Small intestine (tissue), 16 donors: ENCODE results near the gene GMPR2. TPM values are rescaled to one million over a fixed set of nuclear protein-coding genes. Genes with fewer than 3 reads are reported as not detected.

Source experiments
- DNase-seq, 2 donors: peaks; one replicate each; pipeline versions ENCODE4 v3.0.0 to v3.0.0-alpha.2; 2013
- FAIRE-seq: peaks from 2 replicates; lab custom pipeline; 2012; peaks lifted over from hg19 to GRCh38; lab: Jason Lieb, UNC
- H3K27ac ChIP-seq, 3 donors: one replicate each; pipeline ENCODE4 v1.5.1; 2013; ENCODE audit warnings: low read length in 2 of 3, mild to moderate bottlenecking in 2 of 3, control low read depth in 1 of 3, inconsistent platforms in 1 of 3, low read depth in 1 of 3, moderate library complexity in 1 of 3
- H3K27me3 ChIP-seq, 3 donors: one replicate each; pipeline ENCODE4 v1.6.1; 2013; ENCODE audit warnings: low read length in 3 of 3, inconsistent platforms in 1 of 3; ENCODE audit not compliant: control insufficient read depth in 3 of 3, insufficient read depth in 3 of 3
- H3K36me3 ChIP-seq, 3 donors: one replicate each; pipeline ENCODE4 v1.6.1; 2013; ENCODE audit warnings: low read length in 3 of 3, inconsistent platforms in 1 of 3, low read depth in 1 of 3, mild to moderate bottlenecking in 1 of 3, moderate library complexity in 1 of 3; ENCODE audit not compliant: control insufficient read depth in 3 of 3, insufficient read depth in 2 of 3
- H3K4me1 ChIP-seq, 3 donors: one replicate each; pipeline ENCODE4 v1.6.1; 2013; ENCODE audit warnings: low read length in 2 of 3, inconsistent platforms in 1 of 3, low read depth in 1 of 3, mild to moderate bottlenecking in 1 of 3, moderate library complexity in 1 of 3; ENCODE audit not compliant: control insufficient read depth in 3 of 3, insufficient read depth in 2 of 3
- H3K4me3 ChIP-seq, 3 donors: one replicate each; pipeline ENCODE4 v1.5.1; 2013; ENCODE audit warnings: low read length in 3 of 3, control low read depth in 1 of 3, inconsistent platforms in 1 of 3, low read depth in 1 of 3, mild to moderate bottlenecking in 1 of 3, moderate library complexity in 1 of 3
- H3K9me3 ChIP-seq, 2 donors: one replicate each; pipeline ENCODE4 v1.6.1; 2013; ENCODE audit warnings: low read depth in 1 of 2, low read length in 1 of 2; ENCODE audit not compliant: control insufficient read depth in 2 of 2, insufficient read depth in 1 of 2
- WGBS, 3 donors: extraction: QIAGEN DNeasy Blood & Tissue Kit; methylation state at CpG; one replicate each; pipeline ENCODE4 v1.1.7; 2013; 5-methylcytosine and 5-hydroxymethylcytosine counted together
- long read RNA-seq, 10 donors: transcript quantifications; one replicate each; lab custom pipeline, GENCODE V29; 2026
- polyA plus RNA-seq, 4 donors: library from polyadenylated mRNA; stranded (reverse) in 3 of 4; unstranded in 1 of 4; fragments of 200-250 nt in 3 of 4; fragments of 120-200 nt in 1 of 4; gene quantifications; one replicate each; pipeline versions ENCODE4 v1.2.1 to v1.2.3, GENCODE V29; 2013
- donor health status: healthy with polysubstance abuse.
- donor health status: control.
- donor health status: control.
- donor health status: Bipolar disorder and iron deficiency.
- donor health status: healthy.

The GMPR2 gene
- polyA plus RNA-seq = 10 to 100 TPM; 57.4 to 94.1 (median 76.0) TPM
- long read RNA-seq, donor 1 = 0 reads
- long read RNA-seq, donor 2, transcript GMPR2-207 (2 exons, 469 nt) = major isoform, 11 of 19 reads
- long read RNA-seq, donor 2, partial matches to known transcripts = 0 of 19 reads
- long read RNA-seq, donor 2, other reads (novel, unspliced or antisense) = 0 of 19 reads
- long read RNA-seq, donor 3, transcript GMPR2-203 (10 exons, 1,652 nt) = minor isoform, 6 of 40 reads
- long read RNA-seq, donor 3, transcript GMPR2-223 (10 exons, 1,893 nt) = minor isoform, 5 of 40 reads
- long read RNA-seq, donor 3, transcript GMPR2-207 (2 exons, 469 nt) = major isoform, 22 of 40 reads
- long read RNA-seq, donor 3, partial matches to known transcripts = 0 of 40 reads
- long read RNA-seq, donor 3, other reads (novel, unspliced or antisense) = 0 of 40 reads
- long read RNA-seq, donor 4, partial matches to known transcripts = 0 of 1 reads
- long read RNA-seq, donor 4, other reads (novel, unspliced or antisense) = 0 of 1 reads
- long read RNA-seq, donor 5, transcript GMPR2-207 (2 exons, 469 nt) = major isoform, 8 of 11 reads
- long read RNA-seq, donor 5, partial matches to known transcripts = 0 of 11 reads
- long read RNA-seq, donor 5, other reads (novel, unspliced or antisense) = 0 of 11 reads
- long read RNA-seq, donor 6, transcript GMPR2-223 (10 exons, 1,893 nt) = minor isoform, 6 of 55 reads
- long read RNA-seq, donor 6, transcript GMPR2-203 (10 exons, 1,652 nt) = minor isoform, 6 of 55 reads
- long read RNA-seq, donor 6, transcript GMPR2-207 (2 exons, 469 nt) = major isoform, 30 of 55 reads
- long read RNA-seq, donor 6, partial matches to known transcripts = 7 of 55 reads
- long read RNA-seq, donor 6, other reads (novel, unspliced or antisense) = 0 of 55 reads
- long read RNA-seq, donor 7 = 0 reads
- long read RNA-seq, donor 8, partial matches to known transcripts = 0 of 6 reads
- long read RNA-seq, donor 8, other reads (novel, unspliced or antisense) = 0 of 6 reads
- long read RNA-seq, donor 9, transcript GMPR2-207 (2 exons, 469 nt) = major isoform, 11 of 24 reads
- long read RNA-seq, donor 9, partial matches to known transcripts = 10 of 24 reads
- long read RNA-seq, donor 9, other reads (novel, unspliced or antisense) = 0 of 24 reads
- long read RNA-seq, donor 10, transcript GMPR2-207 (2 exons, 469 nt) = major isoform, 9 of 30 reads
- long read RNA-seq, donor 10, transcript GMPR2-203 (10 exons, 1,652 nt) = minor isoform, 7 of 30 reads
- long read RNA-seq, donor 10, partial matches to known transcripts = 0 of 30 reads
- long read RNA-seq, donor 10, other reads (novel, unspliced or antisense) = 0 of 30 reads

DNA sequence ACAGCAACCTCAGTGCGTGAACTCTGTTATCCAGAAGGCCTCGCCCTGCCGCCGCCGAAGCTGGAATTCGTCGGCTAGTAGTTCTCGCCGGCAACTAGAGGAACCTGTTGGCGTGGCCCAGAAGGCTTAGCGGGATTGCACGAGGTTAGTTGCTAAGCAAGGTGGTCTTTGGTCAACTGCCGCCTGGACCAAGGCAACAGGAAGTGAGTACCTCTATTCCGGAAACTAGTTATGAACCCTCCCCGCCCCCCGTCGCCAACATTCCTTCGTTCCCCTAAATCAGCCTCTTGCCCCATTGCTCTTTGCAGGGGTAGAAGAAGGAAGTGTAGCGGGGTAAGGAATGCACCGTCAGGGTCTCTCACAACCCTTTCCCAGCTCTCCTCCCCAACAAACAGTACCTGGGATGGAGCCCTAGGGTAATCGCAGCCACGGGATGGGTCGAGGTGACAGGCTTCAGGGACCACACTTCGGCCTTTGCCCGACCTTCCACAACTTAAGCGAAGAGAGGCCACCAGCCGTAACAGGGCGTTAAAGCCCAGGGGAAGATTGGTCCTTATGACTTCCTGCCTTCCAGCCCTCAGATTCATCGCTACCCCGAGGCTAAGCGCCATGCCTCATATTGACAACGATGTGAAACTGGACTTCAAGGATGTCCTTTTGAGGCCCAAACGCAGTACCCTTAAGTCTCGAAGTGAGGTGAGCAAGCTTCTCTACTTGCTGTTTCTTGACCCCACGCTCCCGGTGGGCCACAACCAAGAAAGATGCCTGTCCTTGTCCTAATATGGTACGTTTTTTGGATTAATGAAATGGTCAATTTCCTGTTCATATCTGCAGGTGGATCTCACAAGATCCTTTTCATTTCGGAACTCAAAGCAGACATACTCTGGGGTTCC lies at the start of gene GMPR2:
Gene GMPR2 (plus strand): TSS at position 285 of the 893 bp plus-strand sequence. CDS start 325 bp downstream, at position 610.
- 2 to 3% (median 3%) methylated on average over 38 of the region's 38 CpGs for WGBS, 3 donors
- peak within 1 kb of the TSS; percentile 57 to 81 (median 63) for H3K4me3 ChIP-seq
- FAIRE-seq = no peak
- no peaks in the 10 kb centered on the region for H3K27me3 ChIP-seq
- peaks cover 4 to 33% (median 8%) of the 10 kb centered on the region in 3 donors for H3K36me3 ChIP-seq
- no peaks in the 10 kb centered on the region for H3K9me3 ChIP-seq
- H3K27ac ChIP-seq = peak within 1 kb of the TSS; percentile 74 to 93 (median 89)
- no peak for DNase-seq
- peaks cover 2 to 11% (median 9%) of the 10 kb centered on the region in 3 donors for H3K4me1 ChIP-seq

- peaks cover 0 to 57% (median 2%) of the 10 kb centered on the region in 3 donors for H3K4me1 ChIP-seq
- no peak overlapping the region for H3K4me3 ChIP-seq
- WGBS, 3 donors = 92 to 96% (median 94%) methylated on average over 15 of the region's 15 CpGs
- H3K27me3 ChIP-seq = no peaks in the 10 kb centered on the region
- no peak overlapping the region for H3K27ac ChIP-seq
- no peaks in the 10 kb centered on the region for H3K9me3 ChIP-seq
- DNase-seq (no peak), FAIRE-seq (no peak)
- H3K36me3 ChIP-seq = peaks cover 9 to 97% (median 13%) of the 10 kb centered on the region in 3 donors
Observed at GRCh38 chr14:24183014-24183481, 49.7 kb upstream of the GMPR2 start.

- H3K9me3 ChIP-seq = no peaks in the 10 kb centered on the region
- FAIRE-seq (no peak), DNase-seq (no peak)
- peaks cover 0 to 50% (median 6%) of the 10 kb centered on the region in 3 donors for H3K4me1 ChIP-seq
- 89 to 94% (median 91%) methylated on average over 19 of the region's 19 CpGs for WGBS, 3 donors
- H3K27ac ChIP-seq = no peak overlapping the region
- H3K4me3 ChIP-seq = no peak overlapping the region
- peaks cover 5 to 84% (median 9%) of the 10 kb centered on the region in 3 donors for H3K36me3 ChIP-seq
- no peaks in the 10 kb centered on the region for H3K27me3 ChIP-seq
Observed at GRCh38 chr14:24184104-24184970, 48.4 kb upstream of the GMPR2 start.

- Histone ChIP-seq H3K27ac (no peak overlapping the region), H3K9me3 (no peaks in the 10 kb centered on the region), H3K4me3 (no peak overlapping the region), H3K36me3 (peaks cover 2 to 82% (median 9%) of the 10 kb centered on the region in 3 donors), H3K27me3 (no peaks in the 10 kb centered on the region), H3K4me1 (peaks cover 0 to 43% (median 6%) of the 10 kb centered on the region in 3 donors)
- DNase-seq (no peak), FAIRE-seq (no peak)
- 95 to 98% (median 95%) methylated on average over 7 of the region's 7 CpGs for WGBS, 3 donors
Observed at GRCh38 chr14:24185026-24185425, 47.7 kb upstream of the GMPR2 start.

DNA sequence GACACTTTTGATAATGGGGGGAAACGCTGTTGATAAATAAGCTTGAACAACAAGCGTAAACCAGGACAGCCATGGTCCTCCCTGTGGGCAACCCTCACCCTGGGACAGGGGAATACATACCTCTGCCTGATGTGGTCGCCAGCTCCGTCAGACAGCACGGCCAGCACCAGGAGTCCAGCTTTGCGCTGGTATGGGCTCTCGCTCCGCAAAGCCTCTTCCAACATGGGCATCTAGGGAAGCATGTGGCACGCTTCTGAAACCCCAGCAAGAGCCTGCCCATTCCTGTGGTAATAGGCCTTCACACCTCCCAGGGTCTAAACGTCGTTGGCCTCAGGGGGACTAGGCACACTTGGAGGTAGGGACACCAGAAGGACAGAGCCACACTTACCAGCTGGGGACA lies 47.0 kb upstream of the GMPR2 start:
- FAIRE-seq (no peak), DNase-seq (no peak)
- H3K27me3 ChIP-seq = no peaks in the 10 kb centered on the region
- H3K36me3 ChIP-seq = peaks cover 2 to 80% (median 9%) of the 10 kb centered on the region in 3 donors
- H3K4me1 ChIP-seq = peaks cover 0 to 36% (median 6%) of the 10 kb centered on the region in 3 donors
- no peaks in the 10 kb centered on the region for H3K9me3 ChIP-seq
- H3K27ac ChIP-seq = no peak overlapping the region
- no peak overlapping the region for H3K4me3 ChIP-seq
- WGBS, 3 donors = 90 to 95% (median 94%) methylated on average over 11 of the region's 11 CpGs

DNA sequence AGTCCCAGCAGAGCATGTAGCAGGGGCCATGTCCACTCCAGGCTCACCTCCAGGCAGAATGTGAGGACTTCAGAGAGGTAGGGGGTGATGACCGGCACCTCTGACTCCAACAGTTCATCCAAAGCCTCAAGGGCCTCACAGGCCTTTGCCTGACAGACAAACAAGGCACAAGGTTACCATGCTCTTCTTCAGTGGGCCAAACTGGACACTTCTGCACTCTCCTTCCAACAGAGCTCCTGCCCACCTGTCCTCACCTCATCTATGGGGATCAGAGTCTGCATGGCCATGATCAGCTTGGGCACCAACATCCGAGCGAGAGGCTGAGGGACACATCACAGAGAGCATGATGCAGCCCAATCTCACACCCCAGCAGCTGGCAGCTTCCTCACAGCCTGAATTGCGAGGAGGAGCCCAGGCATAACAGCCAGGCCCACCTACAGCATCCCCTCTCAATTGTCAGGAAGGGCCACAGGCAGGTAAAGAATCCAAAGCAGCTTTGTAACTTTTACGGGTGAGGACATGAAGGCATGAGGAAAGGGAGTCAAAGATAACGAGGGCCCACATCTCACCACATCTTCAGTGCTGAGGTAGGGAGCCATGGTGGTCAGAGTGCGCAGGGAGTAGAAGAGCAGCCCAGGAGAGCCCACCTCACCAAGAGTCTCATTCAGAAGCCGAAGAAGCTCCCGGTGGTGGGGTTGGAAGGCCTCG lies 45.7 kb upstream of the GMPR2 start:
- WGBS, 3 donors = 90 to 94% (median 92%) methylated on average over 9 to 10 of the region's 10 CpGs
- no peak for FAIRE-seq
- no peak for DNase-seq
- H3K36me3 ChIP-seq = peaks cover 0 to 73% (median 10%) of the 10 kb centered on the region in 3 donors
- no peaks in the 10 kb centered on the region for H3K27me3 ChIP-seq
- peaks cover 0 to 24% (median 6%) of the 10 kb centered on the region in 3 donors for H3K4me1 ChIP-seq
- no peak overlapping the region for H3K27ac ChIP-seq
- H3K4me3 ChIP-seq = no peak overlapping the region
- H3K9me3 ChIP-seq = no peaks in the 10 kb centered on the region
